GM21360 (cell line): ENCODE results near the gene CACNA2D3.

ENCODE experiments used
- ATAC-seq: cut with Tn5 transposase; IDR thresholded peaks from one replicate; pipeline ENCODE4 v1.9.1; 2021; ENCODE audit warnings: mild to moderate bottlenecking, moderate library complexity; ENCODE audit not compliant: unreplicated experiment

CACNA2D3 gene

GRCh38 chr3:55009372-55009771 lies 887.0 kb downstream of the CACNA2D3 start:
- no peak for ATAC-seq

GRCh38 chr3:55012091-55012490 lies 889.7 kb downstream of the CACNA2D3 start:
- ATAC-seq: no peak

- ATAC-seq: no peak
Observed at GRCh38 chr3:55013145-55013925, 891.0 kb downstream of the CACNA2D3 start.

- ATAC-seq: no peak
Observed at GRCh38 chr3:55014081-55014480, 891.7 kb downstream of the CACNA2D3 start.

- ATAC-seq: no peak
Observed at GRCh38 chr3:55014906-55015305, 892.6 kb downstream of the CACNA2D3 start.

GRCh38 chr3:55017876-55018275 lies 895.5 kb downstream of the CACNA2D3 start:
- ATAC-seq: no peak

- ATAC-seq: no peak
Observed at GRCh38 chr3:55030938-55031337, 908.6 kb downstream of the CACNA2D3 start.

- ATAC-seq: no peak
Observed at GRCh38 chr3:55036883-55037577, 914.7 kb downstream of the CACNA2D3 start.

- ATAC-seq: no peak
Observed at GRCh38 chr3:55042591-55042990, 920.2 kb downstream of the CACNA2D3 start.

- no peak for ATAC-seq
Observed at GRCh38 chr3:55044486-55044885, 922.1 kb downstream of the CACNA2D3 start.

GRCh38 chr3:55059027-55059629 lies 936.8 kb downstream of the CACNA2D3 start:
- no peak for ATAC-seq

- ATAC-seq: no peak
Observed at GRCh38 chr3:55060896-55061719, 938.8 kb downstream of the CACNA2D3 start.

- ATAC-seq: no peak
Observed at GRCh38 chr3:55061720-55062034, 939.3 kb downstream of the CACNA2D3 start.

GRCh38 chr3:55064164-55064563 lies 941.8 kb downstream of the CACNA2D3 start:
- ATAC-seq: no peak

GRCh38 chr3:55065331-55065730 lies 943.0 kb downstream of the CACNA2D3 start:
- ATAC-seq: no peak

- no peak for ATAC-seq
Observed at GRCh38 chr3:55066551-55067047, 944.2 kb downstream of the CACNA2D3 start.

- no peak for ATAC-seq
Observed at GRCh38 chr3:55069950-55070349, 947.6 kb downstream of the CACNA2D3 start.

- ATAC-seq: no peak
Observed at GRCh38 chr3:55074796-55075195, 952.4 kb downstream of the CACNA2D3 start.

- ATAC-seq: no peak
Observed at GRCh38 chr3:55075846-55076245, 953.5 kb downstream of the CACNA2D3 start.

GRCh38 chr3:55077726-55078125 lies 955.4 kb downstream of the CACNA2D3 start:
- ATAC-seq: no peak

GRCh38 chr3:55078876-55079275 lies 956.5 kb downstream of the CACNA2D3 start:
- ATAC-seq: no peak
